ENCODE measurements around the gene PGM1.

GRCh38 chr1:63645317-63645716, 52.1 kb downstream of the PGM1 start:
- TF ChIP-seq CTCF (conservative IDR thresholded peaks at IDR 0.05; ENCODE audit: low read length) (no peak), EZH2phosphoT487 (IDR thresholded peaks at IDR 0.05; ENCODE audit: borderline replicate concordance, low read depth, low read length) (no peak)
